NCI-H2107 treated with DMSO at 0.1 percent for 48 hours (cell line): ENCODE measurements around the gene DHX36.

Source experiments
- DNase-seq: peaks from one replicate; lab custom pipeline; 2025; ENCODE audit not compliant: unreplicated experiment; lab: John Stamatoyannopoulos, UW

The DHX36 gene

DNA sequence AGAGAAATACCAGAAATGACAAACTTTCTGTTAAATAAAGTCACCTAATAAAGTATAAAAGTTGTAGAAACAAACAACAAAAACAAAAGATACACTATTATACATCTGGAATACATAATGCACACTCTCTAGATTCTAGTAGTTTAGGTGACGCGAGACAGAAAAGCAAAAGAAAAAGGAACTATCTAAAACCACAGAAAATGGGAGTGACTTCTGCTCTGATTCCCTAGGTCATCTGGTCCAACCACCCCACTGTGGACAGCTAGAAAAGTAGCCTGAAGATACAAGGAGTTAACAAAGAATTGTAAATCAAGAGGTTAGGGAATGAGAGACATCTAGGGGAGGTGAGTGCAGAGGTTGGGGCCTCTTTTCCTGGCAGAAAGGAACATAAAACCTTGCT is 39.1 kb downstream of the DHX36 start:
- DNase-seq = no peak

DNA sequence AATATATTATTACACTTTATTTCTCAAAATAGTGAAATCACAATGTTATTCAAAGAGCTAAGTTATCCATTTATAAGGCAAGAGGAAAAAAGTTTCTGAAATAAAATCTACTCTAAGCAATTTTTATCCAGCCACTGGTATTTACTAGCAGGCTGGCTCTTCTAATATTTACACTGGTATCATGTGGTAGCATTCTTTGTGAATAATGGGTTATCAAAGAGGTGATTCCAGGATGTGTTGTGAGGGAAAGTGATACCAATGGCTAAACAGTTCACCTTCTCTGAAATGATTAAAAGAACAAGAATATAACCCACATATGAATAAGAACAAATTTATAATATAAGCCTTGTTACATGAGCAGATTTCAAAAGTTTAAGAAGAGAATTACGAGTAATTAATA is 44.1 kb downstream of the DHX36 start:
- DNase-seq = no peak

DNA sequence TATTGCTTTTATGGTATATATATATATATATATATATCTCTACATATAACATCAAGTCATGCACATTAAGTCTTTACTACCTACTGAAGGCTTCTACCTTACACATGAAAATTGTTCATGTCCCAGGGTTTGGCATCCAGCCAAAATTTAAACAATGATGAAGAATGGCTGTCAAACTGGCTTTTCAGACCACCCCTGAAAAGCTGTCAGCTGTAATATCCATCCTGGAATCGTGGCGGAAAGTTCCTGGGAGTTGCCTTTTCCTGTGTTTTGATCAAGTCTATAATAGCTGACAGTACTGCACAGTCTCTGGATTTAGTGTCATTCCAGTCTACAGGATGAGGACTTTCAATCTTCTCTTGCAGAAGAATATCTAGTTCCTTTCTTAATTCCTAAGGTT is 48.3 kb downstream of the DHX36 start:
- DNase-seq = no peak

DNA sequence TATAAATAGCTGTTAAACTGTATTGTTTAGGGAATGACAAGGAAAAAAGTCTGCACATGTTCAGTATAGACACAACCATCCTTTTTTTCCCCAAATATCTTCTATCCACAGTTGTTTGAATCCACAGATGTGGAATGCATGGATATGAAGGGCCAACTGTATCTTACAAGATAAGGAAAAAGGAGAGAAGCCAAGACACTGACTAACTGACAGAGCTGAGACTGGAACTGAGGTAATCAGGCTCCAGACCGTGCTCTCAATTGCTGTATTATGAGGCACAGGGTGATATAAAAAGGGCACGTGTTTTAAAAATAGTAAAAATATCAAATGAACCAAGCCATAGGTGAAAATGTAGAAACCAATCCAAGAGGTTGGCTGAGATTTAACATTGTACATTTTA is 49.0 kb downstream of the DHX36 start:
- no peak for DNase-seq

DNA sequence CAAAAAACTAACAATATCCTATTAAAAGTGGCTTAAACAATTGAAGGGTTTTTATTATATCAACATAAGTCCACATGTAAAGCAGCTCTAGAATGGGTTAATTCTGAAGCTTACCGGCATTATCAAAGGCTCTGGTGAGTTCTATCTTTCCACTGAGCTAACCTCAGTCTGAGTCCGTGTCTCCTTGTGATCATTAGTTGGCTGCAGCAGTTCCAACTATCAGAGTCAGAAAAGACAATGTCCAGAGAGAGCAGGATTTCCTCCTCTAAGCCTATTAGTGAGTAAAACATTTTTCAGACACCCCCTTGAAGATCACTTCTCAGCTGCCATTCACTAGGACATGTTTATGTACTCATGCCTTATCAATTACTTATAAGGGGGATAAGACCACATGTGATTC is 49.9 kb downstream of the DHX36 start:
- DNase-seq = no peak

DNA sequence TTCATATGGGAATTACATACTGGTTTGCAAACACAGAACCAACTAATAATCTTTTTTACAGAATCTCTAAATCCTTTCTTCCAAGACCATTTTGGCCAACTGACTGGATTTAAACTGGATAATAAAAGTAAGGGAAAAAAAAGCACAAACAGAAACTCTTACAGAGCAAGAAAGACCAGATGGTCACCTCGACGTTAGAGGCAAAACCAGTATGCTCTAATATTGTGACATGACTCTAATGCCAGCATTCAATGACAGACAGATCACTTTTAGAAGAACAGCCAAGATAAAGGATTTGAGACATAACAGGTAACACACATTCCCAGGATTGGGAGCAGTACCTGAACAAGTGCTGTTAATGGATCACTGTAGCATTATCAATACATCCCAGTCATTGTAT is 50.9 kb downstream of the DHX36 start:
- no peak for DNase-seq

DNA sequence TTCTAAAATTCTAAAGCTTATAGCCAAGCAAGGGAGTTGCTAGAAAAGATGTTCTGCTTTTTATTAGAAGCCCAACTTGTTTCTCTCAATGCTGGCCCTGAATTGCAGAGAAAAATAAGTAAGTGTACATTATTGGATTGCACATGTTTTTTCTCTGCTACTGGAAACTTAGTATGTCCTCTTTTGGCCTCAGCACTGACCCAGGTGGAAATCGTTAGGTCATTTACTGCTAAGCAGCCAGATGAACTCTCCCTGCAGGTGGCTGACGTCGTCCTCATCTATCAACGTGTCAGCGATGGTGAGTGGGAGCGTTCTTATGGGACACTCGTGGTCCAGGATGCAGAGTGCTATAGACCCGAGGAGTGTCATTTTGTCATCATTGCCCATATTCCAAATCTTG is 69.8 kb downstream of the DHX36 start:
- no peak for DNase-seq

DNA sequence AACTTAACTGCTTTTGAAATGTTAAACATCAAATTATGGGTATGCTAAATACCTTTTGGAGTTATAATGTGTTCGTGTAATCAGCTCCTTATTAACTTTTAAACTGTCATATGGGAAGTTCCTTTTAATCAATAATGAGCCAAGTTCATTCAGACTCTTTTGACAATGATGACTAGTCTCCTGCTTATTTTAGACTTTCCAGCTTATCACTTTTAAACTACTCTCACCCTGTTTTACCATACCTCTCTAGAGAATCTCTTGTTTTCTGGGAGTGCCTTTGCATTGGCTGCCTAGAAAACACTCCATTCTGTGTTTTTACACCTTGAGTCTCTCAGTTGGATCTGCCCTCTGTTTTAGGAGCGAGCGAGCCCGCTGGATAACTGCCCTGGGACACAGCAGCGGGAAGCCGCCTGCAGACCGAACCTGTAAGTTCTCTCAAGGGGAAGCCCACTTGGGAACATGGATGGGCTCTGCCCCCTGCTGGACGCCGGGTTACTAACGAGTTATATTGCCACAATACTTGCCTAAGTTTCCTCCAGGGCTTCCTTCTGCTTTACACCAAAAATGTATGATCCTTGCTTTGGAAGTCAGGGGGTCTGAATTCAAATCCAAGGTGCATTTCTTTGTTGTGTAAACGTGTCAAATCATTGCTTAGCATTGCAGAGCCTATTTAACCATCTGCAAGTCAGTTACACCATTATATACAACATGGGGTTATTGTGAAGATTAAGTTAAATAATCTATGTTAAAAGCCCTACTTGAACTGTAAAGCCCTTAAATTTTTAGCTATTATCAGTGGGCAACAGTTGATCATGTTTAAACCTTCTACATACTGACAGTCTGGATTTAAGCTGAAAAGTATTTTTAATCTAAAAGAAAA is 71.3 kb downstream of the DHX36 start:
- DNase-seq = peak; percentile 69

DNA sequence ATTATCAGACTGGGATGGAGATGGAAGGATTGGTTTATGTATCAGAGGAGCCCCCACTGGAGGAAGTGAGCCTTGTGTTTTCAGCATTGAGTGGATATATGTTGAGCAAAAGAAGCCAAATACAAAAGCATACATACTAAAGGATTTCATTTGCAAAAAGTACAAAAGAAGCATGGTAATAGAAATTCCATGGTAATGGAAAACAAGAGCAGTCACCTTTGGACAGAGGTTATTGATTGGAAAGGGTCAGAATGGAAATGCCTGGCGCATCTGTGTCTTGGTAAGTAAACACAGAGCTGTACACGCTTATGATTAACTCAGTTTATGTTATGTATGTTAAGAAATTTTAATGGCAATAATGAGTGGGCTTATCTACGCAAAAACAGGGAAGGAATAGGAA is 72.7 kb downstream of the DHX36 start:
- no peak for DNase-seq

DNA sequence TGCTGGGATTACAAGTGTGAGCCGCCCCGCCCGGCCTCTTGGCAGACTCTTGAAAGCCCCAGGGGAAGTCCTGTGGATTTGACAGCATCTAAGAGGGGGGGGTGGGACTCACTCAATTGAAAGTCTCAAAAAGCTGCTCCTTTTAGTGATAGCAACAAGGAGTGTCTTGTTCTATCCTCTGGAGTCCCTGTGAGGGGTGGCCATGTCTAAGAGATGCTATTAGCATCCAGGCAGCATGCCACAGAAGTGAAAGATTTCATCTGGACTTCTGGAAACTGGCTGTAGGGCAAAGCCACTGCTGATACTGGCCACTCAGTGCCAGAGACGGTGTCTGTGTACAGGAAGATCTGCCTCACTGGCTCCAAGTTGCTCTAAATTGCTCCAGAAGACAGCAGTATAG is 74.0 kb downstream of the DHX36 start:
- DNase-seq = no peak

DNA sequence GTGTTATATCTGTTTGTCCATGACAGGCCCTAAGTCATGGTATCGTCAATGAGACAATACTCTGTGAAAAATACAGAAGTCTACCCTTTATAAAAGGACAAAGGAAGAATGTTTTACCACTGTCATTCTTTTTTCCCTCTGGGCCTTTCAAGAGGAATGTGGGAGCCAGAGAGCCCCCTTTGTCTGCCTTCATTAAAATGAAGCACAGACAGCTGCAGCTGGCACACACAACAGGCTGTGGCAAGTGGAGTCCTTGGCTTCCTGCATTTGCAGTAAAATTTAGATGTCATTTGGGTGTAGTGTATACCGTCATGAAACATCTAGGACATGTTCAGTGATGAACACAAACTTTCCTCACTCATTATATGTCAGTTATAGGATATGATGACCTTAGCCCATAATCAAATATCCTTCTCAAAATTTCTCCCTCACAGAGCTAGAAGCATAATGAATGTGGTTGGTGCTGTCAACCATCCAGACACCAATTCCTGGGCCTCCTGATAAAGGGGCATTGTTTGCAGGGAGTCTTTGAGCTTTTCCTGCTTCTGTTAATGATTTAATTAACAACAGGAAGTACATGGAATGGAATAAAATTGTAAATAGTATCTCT is 76.4 kb downstream of the DHX36 start:
- peak; percentile 59 for DNase-seq

DNA sequence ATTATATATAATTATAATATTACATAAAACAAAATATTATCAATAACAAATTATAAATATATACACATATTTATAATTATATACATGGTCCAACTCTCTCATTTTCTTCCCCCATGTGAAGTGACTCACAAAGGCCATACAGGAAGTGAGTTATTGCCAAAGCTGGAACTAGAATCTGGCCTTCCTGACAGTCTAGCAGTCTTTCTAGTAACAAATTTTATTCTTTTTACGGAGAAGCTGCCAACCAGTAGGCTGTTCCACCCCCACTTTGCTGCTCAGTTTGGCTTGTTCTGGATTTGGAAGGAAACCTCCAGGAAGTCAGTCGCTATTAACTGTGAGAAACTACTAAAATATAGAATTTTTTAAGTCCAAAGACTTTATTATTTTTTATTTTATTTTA is 79.6 kb downstream of the DHX36 start:
- no peak for DNase-seq

DNA sequence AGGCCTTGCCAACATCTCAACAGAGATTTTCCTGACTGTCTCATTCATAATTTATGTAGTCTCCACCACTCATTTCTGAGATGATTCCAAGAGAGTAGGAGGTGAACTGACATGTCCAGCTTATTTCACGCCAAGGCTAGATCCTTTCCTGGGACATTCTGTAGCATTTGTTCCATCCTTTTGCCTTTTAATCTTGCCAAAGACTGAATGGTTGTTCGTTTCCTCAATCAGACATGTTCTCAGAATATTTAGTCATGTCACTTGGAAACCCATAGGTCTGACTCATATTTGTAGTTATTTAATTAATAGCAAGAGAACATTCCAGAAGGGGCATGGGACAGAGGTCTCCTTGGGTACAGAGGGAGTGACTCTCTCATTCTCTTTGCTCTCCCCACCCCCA is 80.9 kb downstream of the DHX36 start:
- no peak for DNase-seq

DNA sequence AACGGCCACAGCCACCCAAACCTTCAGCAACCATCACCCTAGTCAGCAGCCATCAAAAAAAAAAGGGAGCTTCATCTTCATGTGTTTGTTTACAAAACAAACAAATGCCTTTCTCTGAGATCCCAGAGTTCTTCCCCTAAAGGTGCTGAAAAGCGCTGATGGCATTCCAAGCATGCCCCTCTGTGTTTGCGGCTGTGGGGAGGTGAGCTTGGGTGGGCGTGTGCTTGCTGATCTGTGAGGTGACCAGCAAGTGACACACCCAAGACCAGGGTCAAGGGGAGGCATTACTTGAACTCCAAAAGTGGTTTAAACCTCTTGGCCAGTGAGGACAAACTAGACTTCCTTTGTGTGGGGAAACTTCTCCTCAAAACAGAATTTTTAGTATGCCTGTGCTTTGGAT is 81.5 kb downstream of the DHX36 start:
- DNase-seq = no peak

DNA sequence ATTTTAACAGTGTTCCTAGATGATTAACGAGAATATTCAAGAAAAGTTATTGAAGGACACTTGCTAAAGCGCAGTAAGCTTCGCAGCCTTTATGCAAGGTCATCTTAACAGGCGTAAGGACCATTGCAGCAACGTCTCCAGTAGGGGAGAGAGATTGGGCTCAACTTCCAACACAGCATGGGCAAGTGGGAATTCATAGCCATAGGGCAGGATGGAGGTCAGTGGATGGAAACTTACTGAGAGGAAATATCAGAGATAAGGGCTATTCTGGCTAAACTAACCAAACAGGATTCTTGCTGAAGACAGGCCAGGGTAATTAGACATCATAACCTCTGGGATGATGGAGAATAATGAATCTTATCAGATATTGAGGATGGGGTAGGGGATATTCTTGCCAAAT is 82.8 kb downstream of the DHX36 start:
- no peak for DNase-seq

DNA sequence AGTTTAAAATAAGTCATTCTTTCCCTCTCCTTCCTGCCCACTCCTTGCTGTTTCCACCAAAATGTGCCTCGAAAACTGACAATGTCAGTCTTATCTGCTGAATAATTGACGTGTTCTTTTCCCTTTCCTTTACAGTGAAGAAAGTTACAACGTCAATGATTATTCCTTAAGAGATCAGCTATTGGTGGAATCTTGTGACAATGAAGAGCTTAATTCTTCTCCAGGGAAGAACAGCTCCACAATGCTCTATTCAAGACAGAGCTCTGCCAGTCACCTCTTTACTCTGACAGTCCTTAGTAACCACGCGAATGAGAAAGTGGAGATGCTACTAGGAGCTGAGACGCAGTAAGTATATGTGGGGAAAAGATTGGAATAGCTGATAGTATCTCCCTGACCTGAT is 84.1 kb downstream of the DHX36 start:
- DNase-seq = no peak

DNA sequence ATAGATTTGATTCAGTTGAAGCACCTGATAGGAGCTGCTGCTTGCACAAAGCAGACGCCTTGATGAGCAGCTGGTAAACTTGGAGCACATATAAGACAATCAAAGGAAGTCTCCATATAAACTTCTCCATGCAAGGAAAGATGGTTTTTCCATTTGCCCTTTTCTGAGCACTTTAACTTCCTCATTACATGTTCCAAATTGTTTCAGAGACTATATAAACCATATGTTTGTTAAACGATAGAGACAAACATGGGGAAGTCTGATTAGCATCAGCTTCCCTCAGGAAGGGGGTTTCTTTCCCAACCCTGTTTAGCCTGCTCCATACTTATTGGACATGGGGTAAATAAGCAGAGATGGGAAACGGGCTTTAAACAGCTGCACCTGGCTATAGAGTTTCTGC is 88.0 kb downstream of the DHX36 start:
- no peak for DNase-seq

DNA sequence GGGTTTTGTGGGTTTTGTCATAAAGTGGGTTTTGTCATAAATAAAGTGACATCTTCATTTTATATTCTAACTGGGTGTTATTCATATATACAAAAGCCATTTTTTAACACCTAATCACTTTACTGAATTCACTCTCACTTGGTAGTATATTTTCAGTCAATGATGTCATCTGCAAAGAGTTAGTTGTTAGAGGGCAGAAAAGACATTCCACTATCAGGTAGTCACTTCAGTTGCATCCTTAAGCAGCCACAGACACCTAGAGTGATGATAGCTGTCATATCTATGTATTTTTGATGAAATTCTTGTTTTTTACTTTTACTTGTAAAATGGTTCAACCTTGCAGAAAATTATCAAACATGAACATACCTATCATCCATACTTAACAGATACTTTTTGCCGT is 89.0 kb downstream of the DHX36 start:
- DNase-seq = no peak

DNA sequence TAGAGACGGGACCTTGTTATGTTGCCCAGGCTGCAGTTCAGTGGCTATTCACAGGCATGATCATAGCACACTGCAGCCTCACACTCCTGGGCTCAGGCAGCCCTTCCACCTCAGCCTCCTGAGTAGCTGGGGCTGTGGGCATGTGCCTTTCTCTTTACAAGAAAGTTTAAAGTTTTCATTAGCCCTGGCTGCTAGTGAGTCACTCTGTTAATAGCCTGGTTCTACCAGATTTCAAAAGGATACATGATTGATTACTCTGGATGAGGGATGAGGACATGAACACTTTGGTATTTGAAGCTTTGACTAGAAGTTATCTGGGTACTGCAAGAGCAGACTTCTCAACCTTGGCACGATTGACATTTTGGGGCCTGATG is 95.1 kb downstream of the DHX36 start:
- DNase-seq = no peak

DNA sequence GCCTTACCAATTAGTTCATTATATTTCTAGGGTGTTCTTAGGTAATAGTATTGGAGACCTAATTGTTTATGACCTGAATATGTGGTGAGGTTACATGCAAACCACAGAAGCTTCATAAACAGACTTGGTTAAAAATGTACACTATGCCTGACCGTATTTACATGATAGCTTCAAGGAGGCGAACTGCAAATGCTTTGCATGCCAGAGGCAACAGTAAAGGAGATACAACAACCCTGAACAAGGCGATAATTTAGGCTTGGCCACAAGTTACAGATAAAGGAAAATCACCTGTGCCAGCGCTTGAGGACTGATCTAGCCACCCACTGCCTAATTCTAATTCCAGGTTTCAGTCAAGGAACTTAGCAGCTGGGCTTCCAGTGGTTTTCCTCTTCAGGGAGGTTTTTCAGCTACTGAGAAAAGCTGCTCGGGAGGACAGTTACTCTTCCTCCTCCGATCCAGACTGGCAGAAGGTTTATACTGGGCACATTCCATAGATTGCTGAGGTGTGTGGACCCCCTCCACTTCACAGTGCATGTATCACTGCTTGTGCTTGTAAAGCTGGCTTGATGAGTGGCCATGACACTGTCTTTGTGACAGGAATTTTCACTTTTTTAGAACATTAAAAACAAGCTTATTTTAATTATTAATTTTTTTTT is 95.6 kb downstream of the DHX36 start:
- DNase-seq = no peak

DNA sequence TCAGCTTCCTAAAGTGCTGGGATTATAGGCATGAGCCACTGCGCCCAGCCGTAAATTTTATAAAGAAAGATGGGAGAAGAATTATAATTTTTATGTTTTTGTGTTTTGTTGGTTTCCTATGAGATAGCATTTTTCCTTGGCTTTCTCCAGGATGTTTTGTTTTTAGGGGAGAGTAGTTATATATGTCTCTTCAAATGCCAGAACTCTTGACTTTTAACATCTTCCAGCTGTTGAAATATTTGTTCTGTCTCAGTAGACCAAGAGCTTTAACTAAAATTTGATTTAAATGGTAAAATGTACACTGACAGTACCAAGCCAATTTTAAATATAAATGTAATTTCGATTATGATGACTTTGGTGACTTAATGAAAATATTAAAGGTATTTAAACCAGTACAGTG is 96.8 kb downstream of the DHX36 start:
- no peak for DNase-seq

DNA sequence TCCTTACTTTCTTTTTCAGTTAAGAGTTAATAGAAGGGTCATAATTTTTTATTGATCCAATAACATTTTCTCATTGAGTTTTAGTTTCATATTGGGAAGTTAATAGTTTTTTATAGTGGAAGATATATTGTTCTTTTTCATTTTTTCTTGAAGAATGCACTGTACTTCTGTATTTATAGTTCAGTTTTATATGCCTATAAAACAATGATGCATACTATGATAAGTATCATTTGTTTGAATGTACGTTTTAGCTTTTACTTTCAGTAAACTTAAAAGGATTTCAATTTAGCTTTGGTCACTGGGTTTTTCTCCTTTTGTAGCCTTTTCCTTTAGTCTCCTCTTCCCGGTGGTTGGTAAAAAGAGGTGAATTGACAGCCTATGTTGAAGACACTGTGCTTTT is 98.8 kb downstream of the DHX36 start:
- no peak for DNase-seq
